ENCODE results near the gene IL36RN.

Gene IL36RN

DNA sequence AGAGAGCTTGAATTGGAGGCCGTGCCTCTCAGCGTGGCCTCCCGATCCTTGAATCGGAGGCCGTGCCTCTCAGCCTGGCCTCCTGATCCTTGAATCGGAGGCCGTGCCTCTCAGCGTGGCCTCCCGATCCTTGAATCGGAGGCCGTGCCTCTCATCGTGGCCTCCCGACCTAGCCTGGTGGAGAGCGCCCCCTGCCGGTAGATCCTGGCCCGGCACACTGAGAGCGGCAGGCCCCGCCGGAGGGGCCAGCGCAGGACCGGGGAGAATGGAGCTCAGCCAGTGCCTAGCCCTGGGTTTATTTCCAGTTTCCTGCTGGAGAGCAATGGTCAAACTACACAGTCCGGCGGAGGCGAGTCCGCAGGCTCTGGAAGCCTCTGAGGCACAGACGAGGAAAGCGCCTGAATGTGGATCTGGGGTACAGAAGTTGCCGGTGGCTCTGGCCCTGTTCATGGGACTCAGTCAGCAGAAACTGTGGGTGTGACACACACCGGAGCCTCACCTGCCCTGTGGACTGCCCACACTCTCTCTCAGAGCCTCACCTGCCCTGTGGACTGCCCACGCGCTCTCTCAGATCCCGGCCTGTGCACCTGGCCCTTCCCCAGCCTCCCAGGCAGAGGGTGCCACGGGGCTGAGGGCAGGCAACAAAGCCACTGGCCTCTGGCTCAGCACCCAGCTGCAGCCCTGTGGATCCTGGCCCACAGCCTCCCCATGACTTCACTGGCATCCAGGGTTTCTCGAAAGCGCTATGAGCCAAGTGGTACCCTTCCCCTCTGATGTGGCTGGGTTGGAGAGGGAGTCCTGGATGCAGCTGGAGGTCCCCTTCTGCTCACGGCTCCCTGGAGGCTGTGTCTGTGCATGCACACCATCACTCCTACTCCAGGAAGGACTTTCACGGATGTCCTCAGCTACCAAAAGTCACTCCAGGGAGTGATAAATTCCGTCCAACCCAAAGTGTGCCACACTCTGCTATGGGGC lies 7.8 kb upstream of the IL36RN start:
- no peak for DNase-seq

- no peak for DNase-seq
Observed at GRCh38 chr2:113052396-113052917, 6.5 kb upstream of the IL36RN start, which contains the start of gene IL36B. Gene IL36B (minus strand): TSS chr2:113052867.

GRCh38 chr2:113053666-113054065 lies 5.3 kb upstream of the IL36RN start:
- DNase-seq: no peak

- no peak for DNase-seq
Observed at GRCh38 chr2:113054066-113054465, 4.9 kb upstream of the IL36RN start.

DNA sequence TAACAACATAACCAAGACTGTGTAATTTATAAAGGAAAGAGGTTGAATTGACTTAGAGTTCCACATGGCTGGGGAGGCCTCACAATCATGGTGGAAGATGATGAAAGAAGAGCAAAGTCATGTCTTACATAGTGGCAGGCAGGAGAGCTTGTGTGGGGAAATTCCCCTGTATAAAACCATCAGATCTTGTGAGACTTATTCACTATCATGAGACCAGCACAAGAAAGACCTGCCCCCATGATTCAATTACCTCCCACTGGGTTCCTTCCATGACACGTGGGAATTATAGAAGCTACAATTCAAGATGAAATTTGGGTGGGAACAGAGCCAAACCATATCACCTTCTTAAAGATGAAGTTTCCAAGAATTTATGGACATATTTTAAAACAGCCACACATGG lies 2.5 kb upstream of the IL36RN start:
- no peak for DNase-seq

GRCh38 chr2:113057117-113057516 lies 1.9 kb upstream of the IL36RN start:
- DNase-seq: no peak

GRCh38 chr2:113058411-113058994 lies 495 bp upstream of the IL36RN start:
- DNase-seq: no peak

GRCh38 chr2:113060396-113060795 lies 1.4 kb downstream of the IL36RN start:
- no peak for DNase-seq

DNA sequence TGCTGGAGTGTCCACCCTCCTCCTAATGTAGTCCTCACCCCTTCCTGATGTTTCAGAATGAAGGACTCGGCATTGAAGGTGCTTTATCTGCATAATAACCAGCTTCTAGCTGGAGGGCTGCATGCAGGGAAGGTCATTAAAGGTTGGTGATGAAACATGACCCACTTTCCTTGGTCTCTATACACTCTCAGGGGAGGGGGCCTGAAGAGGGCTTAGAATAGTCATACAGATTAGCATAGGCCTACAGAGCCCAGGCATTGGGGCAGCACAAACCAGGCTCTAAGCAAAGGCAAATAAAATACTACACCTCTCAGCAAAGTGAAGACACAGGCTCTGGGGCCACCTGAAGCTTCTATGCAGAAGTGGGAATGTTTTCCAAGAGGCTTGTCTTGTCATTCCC lies 1.8 kb downstream of the IL36RN start:
- DNase-seq: no peak

DNA sequence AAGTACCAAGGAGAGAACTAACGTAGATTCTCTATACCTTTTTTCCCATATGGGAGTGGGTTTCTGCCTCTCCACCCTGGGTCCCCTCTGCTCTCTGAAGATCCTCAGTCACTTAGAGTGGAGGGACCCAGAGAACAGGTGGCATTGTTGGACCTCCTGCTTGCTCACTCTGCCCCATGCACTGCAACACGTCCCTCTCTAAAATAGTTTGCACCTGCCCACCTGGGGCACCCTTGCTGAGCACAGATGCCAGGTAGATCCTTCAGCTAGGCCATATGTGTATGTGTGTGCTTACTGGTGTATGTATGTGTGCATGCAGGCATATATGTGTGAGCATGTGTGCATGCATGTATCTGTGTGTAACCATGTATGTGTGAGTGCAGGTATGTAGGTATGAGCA lies 2.2 kb downstream of the IL36RN start:
- no peak for DNase-seq

DNA sequence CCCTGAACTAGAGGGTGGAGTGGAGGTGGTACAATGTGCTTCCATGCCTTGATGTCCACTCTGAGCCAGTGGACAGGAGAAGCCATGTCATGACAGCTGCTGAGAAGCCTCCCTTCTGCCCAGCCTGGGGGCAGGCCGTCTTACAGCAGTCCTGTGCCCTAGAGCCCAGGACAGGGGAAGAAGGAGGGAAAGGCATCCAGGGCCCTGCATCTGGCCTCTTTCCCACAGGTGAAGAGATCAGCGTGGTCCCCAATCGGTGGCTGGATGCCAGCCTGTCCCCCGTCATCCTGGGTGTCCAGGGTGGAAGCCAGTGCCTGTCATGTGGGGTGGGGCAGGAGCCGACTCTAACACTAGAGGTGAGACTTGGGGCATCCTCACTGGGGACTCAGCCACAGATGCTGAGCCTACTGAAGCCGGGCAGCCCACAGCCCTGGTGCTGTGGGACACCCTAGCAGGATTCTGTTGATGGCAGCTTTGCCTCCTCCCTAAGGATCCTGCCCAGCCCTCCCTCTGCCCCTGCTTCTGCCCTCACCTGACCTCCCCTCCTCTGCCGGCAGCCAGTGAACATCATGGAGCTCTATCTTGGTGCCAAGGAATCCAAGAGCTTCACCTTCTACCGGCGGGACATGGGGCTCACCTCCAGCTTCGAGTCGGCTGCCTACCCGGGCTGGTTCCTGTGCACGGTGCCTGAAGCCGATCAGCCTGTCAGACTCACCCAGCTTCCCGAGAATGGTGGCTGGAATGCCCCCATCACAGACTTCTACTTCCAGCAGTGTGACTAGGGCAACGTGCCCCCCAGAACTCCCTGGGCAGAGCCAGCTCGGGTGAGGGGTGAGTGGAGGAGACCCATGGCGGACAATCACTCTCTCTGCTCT lies 3.1 kb downstream of the IL36RN start:
- DNase-seq: no peak

- no peak for DNase-seq
Observed at GRCh38 chr2:113064281-113064680, 5.3 kb downstream of the IL36RN start.

DNA sequence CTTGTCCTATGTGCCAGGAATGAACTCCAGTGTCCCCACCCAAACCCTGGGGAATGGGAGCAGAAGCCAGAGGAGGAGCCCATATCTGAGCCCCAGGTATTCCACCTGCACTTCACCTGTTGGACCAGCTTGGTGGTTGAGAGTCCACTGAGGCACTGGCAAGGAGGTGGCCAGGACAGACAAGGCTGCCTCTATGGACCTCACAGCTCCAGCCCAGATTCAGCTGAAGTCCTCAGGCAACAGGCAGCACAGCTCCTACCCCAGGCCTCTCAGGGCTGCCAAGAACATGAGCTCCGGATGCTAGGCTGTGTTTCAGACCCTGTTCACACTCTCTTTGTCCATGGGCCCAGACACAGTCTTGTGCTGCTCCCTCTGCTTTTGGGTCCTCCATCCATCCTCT lies 5.9 kb downstream of the IL36RN start:
- no peak for DNase-seq

- no peak for DNase-seq
Observed at GRCh38 chr2:113067681-113068080, 8.7 kb downstream of the IL36RN start, which contains the start of gene IL1F10. Gene IL1F10 (plus strand): TSS chr2:113067970. CDS start chr2:113072739, 4,769 bp downstream.

DNA sequence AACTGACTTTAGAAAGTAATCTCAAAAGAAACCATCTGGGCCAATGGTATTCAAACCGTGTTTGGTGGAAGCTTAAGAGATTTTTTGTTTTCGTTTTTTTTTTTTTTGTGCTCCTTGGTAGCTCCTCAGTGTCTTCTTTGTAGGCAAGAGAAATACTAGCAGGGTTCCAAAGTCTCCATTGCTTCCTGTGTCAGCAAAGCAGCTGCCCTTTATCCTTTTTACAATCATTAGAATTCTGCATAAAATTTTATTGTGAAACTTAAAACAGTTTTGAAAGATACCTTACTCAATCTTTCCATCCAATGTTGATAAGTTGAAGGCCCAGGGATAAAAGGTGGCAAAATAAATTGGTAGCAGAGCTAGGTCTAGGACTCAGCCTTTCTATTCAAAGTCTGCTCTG lies 9.3 kb downstream of the IL36RN start:
- DNase-seq: no peak

GRCh38 chr2:113068706-113069485 lies 9.9 kb downstream of the IL36RN start:
- no peak for DNase-seq

- DNase-seq: no peak
Observed at GRCh38 chr2:113069676-113070605, 10.9 kb downstream of the IL36RN start.

DNA sequence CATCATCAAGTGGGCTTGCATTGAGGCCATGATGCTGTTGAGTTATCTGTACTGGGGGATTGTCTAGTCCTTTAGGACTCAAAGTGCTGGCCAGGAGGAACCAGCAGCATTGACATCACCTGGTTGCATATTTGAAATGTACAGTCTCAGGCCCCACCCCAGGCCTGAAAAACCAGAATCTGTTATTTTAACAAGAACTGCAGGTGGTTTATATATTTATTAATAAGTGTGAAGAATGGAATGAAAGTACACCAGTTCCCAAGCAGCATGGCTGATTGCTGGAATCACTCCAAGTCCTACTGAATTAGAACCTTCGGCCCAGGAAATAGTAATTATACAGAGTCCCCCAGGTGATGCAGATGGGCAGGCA lies 11.6 kb downstream of the IL36RN start:
- no peak for DNase-seq

DNA sequence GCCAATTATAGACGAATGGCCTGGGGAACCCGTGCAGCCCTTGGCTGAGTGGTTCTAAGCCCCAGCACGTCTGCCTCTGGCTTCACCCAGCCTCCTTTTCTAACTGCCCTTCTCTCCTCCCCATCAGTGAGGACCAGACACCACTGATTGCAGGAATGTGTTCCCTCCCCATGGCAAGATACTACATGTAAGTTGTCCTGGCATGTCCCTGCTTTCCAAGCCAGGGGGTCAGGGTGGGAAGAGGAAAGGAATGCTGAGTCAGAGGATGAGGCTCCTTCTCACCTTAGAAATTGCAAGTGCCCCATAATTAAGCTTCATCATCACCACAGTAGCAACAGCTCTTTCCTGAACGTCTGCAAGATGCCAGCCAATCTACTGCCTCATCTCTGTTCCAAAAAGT lies 13.6 kb downstream of the IL36RN start:
- DNase-seq: no peak

- no peak for DNase-seq
Observed at GRCh38 chr2:113073325-113073834, 14.4 kb downstream of the IL36RN start.

DNA sequence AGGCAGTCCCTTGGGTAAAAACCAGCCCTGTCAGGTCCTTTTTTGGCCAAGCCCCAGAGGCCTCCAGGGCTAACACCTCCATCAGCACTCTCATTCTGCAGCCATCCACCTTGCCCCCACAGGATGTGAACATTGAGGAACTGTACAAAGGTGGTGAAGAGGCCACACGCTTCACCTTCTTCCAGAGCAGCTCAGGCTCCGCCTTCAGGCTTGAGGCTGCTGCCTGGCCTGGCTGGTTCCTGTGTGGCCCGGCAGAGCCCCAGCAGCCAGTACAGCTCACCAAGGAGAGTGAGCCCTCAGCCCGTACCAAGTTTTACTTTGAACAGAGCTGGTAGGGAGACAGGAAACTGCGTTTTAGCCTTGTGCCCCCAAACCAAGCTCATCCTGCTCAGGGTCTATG lies 16.0 kb downstream of the IL36RN start:
- DNase-seq: no peak
